Hypothalamus (tissue), 51 donors: ENCODE data around the gene NHSL1.

ENCODE experiments used
- DNase-seq, 51 donors: peaks; one replicate each; lab custom pipeline; 2025; lab: John Stamatoyannopoulos, UW

NHSL1 gene

GRCh38 chr6:138499303-138500018, at the start of gene NHSL1:
NHSL1 (minus strand) TSS chr6:138499494; CDS start chr6:138499290, 204 bp downstream.
- DNase-seq = no peak

- no peak for DNase-seq
Measured at GRCh38 chr6:138546733-138547185, 47.5 kb upstream of the NHSL1 start.

GRCh38 chr6:138545621-138545980, 46.3 kb upstream of the NHSL1 start:
- DNase-seq = peak in 7 of 51 donors; percentile 1 to 18 (median 11)

- no peak for DNase-seq
Measured at GRCh38 chr6:138544501-138544900, 45.2 kb upstream of the NHSL1 start.

GRCh38 chr6:138543657-138544056, 44.4 kb upstream of the NHSL1 start:
- DNase-seq = no peak

GRCh38 chr6:138541823-138542481, 42.7 kb upstream of the NHSL1 start:
- no peak for DNase-seq

GRCh38 chr6:138540468-138540867, 41.2 kb upstream of the NHSL1 start:
- no peak for DNase-seq

- DNase-seq = no peak
Measured at GRCh38 chr6:138539876-138540275, 40.6 kb upstream of the NHSL1 start.

- DNase-seq = peak in 15 of 51 donors; percentile 6 to 46 (median 14)
Measured at GRCh38 chr6:138538390-138539031, 39.2 kb upstream of the NHSL1 start.

GRCh38 chr6:138537106-138537505, 37.8 kb upstream of the NHSL1 start:
- no peak for DNase-seq

GRCh38 chr6:138535728-138536455, 36.6 kb upstream of the NHSL1 start:
- no peak for DNase-seq

GRCh38 chr6:138533667-138534066, 34.4 kb upstream of the NHSL1 start:
- no peak for DNase-seq

GRCh38 chr6:138531387-138531786, 32.1 kb upstream of the NHSL1 start:
- no peak for DNase-seq

- peak in 1 of 51 donors; percentile 4 for DNase-seq
Measured at GRCh38 chr6:138529478-138529877, 30.2 kb upstream of the NHSL1 start.

- no peak for DNase-seq
Measured at GRCh38 chr6:138528956-138529355, 29.7 kb upstream of the NHSL1 start.

GRCh38 chr6:138528137-138528536, 28.8 kb upstream of the NHSL1 start:
- DNase-seq = no peak

GRCh38 chr6:138527411-138528088, 28.3 kb upstream of the NHSL1 start:
- no peak for DNase-seq

GRCh38 chr6:138526822-138527235, 27.5 kb upstream of the NHSL1 start:
- DNase-seq = peak in 1 of 51 donors; percentile 4

GRCh38 chr6:138525355-138525754, 26.1 kb upstream of the NHSL1 start:
- DNase-seq = no peak

GRCh38 chr6:138524526-138524925, 25.2 kb upstream of the NHSL1 start:
- no peak for DNase-seq
